GM04503 (cell line): ENCODE measurements around the gene CCDC159.

Experiments
- DNase-seq: peaks from one replicate; pipeline ENCODE4 v3.0.0-alpha.2; 2012; ENCODE audit warnings: low read depth

Gene CCDC159

GRCh38 chr19:11390933-11391680 is 44.8 kb downstream of the CCDC159 start:
- no peak for DNase-seq

GRCh38 chr19:11397089-11397610 is 50.8 kb downstream of the CCDC159 start:
- no peak for DNase-seq

GRCh38 chr19:11399667-11400066 is 53.3 kb downstream of the CCDC159 start:
- no peak for DNase-seq

- DNase-seq, result no peak
Observed at GRCh38 chr19:11400798-11401197, 54.5 kb downstream of the CCDC159 start.

GRCh38 chr19:11401808-11402543 is 55.7 kb downstream of the CCDC159 start:
- no peak for DNase-seq
